K562 (cell line): Measurements from ENCODE around the gene ARMC8. TPM values are rescaled to one million over a fixed set of nuclear protein-coding genes. Genes with fewer than 3 reads are reported as not detected.

ENCODE experiments used
- FOSL1 ChIP-seq: fragments of 200-800 bp; sonication (Bioruptor generic); conservative IDR thresholded peaks from 2 replicates; pipeline ENCODE4 v1.6.1; 2016; ENCODE audit warnings: missing genetic modification characterization, missing compliant biosample characterization
- HDAC1 ChIP-seq, 2 experiments: fragments of 450-650 bp; IDR thresholded peaks; 2 replicates each; pipeline ENCODE4 v1.6.1; 2016 to 2017; ENCODE audit warnings: inconsistent platforms in 1 of 2, mild to moderate bottlenecking in 1 of 2, moderate library complexity in 1 of 2
- LCOR ChIP-seq: sonication (generic); formaldehyde crosslinking; IDR thresholded peaks from 2 replicates; pipeline ENCODE4 v1.8.0; 2022; ENCODE audit warnings: mild to moderate bottlenecking, missing genetic modification reagents
- MCM7 ChIP-seq, 2 experiments: fragments of 450-650 bp; IDR thresholded peaks; 2 replicates each; pipeline ENCODE4 v1.6.1; 2016 to 2018
- MEF2D ChIP-seq: conservative IDR thresholded peaks from 2 replicates; pipeline ENCODE4 v1.6.1; 2016; ENCODE audit warnings: low read depth, missing genetic modification characterization, missing compliant biosample characterization
- MXI1 ChIP-seq: IDR thresholded peaks from 2 replicates; pipeline ENCODE4 v1.6.1; 2011; ENCODE audit warnings: low read depth, mild to moderate bottlenecking, improper control_type of control experiment, low read length
- NCOA1 ChIP-seq: fragments of 450-650 bp; IDR thresholded peaks from 2 replicates; pipeline ENCODE4 v1.6.1; 2016; ENCODE audit warnings: low read depth
- NEUROD1 ChIP-seq: fragments of 150-350 bp; IDR thresholded peaks from 2 replicates; pipeline ENCODE4 v1.6.1; 2014; ENCODE audit warnings: borderline replicate concordance, low read length, low read depth; ENCODE audit not compliant: partially characterized antibody
- NR3C1 ChIP-seq: sonication (generic); formaldehyde crosslinking; IDR thresholded peaks from 2 replicates; pipeline ENCODE4 v1.8.1; 2022; ENCODE audit warnings: missing genetic modification reagents
- ZNF121 ChIP-seq: sonication (generic); formaldehyde crosslinking; conservative IDR thresholded peaks from 2 replicates; pipeline ENCODE4 v1.8.0; 2022; ENCODE audit warnings: missing genetic modification reagents
- ZNF224 ChIP-seq: sonication (generic); formaldehyde crosslinking; IDR thresholded peaks from 2 replicates; pipeline ENCODE4 v1.8.0; 2022; ENCODE audit warnings: mild to moderate bottlenecking, missing genetic modification reagents
- ZNF41 ChIP-seq: fragments of 250-450 bp; sonication (Bioruptor Pico); conservative IDR thresholded peaks from 2 replicates; pipeline ENCODE4 v1.4.0; 2020; ENCODE audit warnings: mild to moderate bottlenecking
- ZNF57 ChIP-seq: fragments of 450-650 bp; formaldehyde crosslinking; IDR thresholded peaks from 2 replicates; pipeline ENCODE4 v1.4.0; 2020; ENCODE audit warnings: mild to moderate bottlenecking, moderate library complexity
- ZNF830 ChIP-seq: fragments of 250-450 bp; sonication (Bioruptor Pico); IDR thresholded peaks from 2 replicates; pipeline ENCODE4 v1.5.0; 2021; ENCODE audit warnings: mild to moderate bottlenecking
- polyA plus RNA-seq, 8 experiments: library from polyadenylated mRNA; depleted of rRNA in 4 of 8; stranded (reverse) in 5 of 8; unstranded in 3 of 8; fragments of >200 nt; fragmentation: Nextera tagmentation in 2 of 8; fragmentation: Illumina TruSeq in 1 of 8; extraction: Ambion mirVana in 2 of 8; extraction: Trizol in 1 of 8; gene quantifications; 2 replicates each; pipeline versions ENCODE4 v1.2.1 to v1.2.3, GENCODE V29; 2011 to 2014; ENCODE audit warnings: inconsistent platforms in 1 of 8, missing spikeins in 1 of 8
- total RNA-seq, 7 experiments: library from RNA; depleted of rRNA in 6 of 7; stranded (reverse); fragments of >200 nt in 6 of 7; fragmentation: Illumina TruSeq in 2 of 7; extraction: Trizol in 2 of 7; gene quantifications; 2 replicates each; pipeline versions ENCODE4 v1.2.1 to v1.2.3, GENCODE V29; 2011 to 2021; ENCODE audit warnings: low replicate concordance in 1 of 7
- TF ChIP-seq, protein P1 (sequence below): sonication (generic); formaldehyde crosslinking; IDR thresholded peaks from 2 replicates; pipeline ENCODE4 v1.8.0; 2022; ENCODE audit warnings: missing genetic modification reagents, mild to moderate bottlenecking, moderate library complexity, borderline replicate concordance
- TF ChIP-seq, protein P2 (sequence below): fragments of 250-450 bp; sonication (Bioruptor Pico); IDR thresholded peaks from 2 replicates; pipeline ENCODE4 v1.5.0; 2021
- TF ChIP-seq, protein P3 (sequence below): fragments of 200-800 bp; sonication (Bioruptor generic); IDR thresholded peaks from 2 replicates; pipeline ENCODE4 v1.6.1; 2017; ENCODE audit warnings: missing genetic modification characterization, missing compliant biosample characterization
- TF ChIP-seq, protein P4 (sequence below), 2 experiments: fragments of 450-650 bp in 1 of 2; sonication (generic) in 1 of 2; formaldehyde crosslinking in 1 of 2; IDR thresholded peaks in 1 of 2; conservative IDR thresholded peaks in 1 of 2; 2 replicates each; pipeline versions ENCODE4 v1.6.1 to v1.8.1; 2016 to 2023; ENCODE audit warnings: mild to moderate bottlenecking in 2 of 2, moderate library complexity in 2 of 2, inconsistent platforms in 1 of 2, missing genetic modification reagents in 1 of 2

ARMC8 gene
- total and polyA plus RNA-seq, 9 of the 15 experiments (the other 6 are each of a cell fraction or from before 2014, with no cell fraction given) = 22.4 to 76.1 (median 37.3) TPM

DNA sequence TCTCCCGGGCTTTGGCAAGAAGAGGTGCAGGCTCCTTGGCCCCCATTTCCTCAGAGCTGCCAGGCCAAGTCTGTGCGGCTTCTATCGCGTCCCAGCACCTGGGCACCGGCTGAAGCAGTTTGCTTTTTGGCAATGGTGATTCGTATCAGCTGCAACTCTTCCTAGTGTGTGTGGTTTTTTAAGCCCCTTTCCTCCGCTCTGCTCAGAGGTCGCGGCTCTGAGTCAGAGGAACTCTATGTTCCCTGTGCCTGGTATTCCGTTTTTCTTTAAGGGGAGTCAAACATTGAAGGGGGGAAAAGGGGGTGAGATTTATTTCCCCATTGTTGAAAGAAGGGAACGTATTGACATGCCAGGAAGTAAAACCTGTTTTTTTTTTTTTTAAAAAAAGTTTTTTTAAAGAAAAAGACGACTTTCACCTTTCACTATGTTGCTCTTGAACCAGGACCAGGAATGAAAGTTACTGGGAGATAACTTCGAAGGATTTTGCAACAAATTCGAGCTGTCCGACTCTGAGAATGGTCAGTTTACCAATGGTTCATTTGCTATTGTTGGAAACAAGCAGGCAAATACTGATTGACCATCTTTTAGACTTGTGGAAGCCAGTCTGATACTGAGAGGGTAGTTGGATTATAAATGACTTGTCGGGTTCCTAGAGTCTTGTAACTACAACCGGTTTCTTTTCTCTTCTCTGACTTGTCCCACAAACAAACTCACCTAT is 1.1 kb downstream of the ARMC8 start (continued):
- TF ChIP-seq, protein P1, sequence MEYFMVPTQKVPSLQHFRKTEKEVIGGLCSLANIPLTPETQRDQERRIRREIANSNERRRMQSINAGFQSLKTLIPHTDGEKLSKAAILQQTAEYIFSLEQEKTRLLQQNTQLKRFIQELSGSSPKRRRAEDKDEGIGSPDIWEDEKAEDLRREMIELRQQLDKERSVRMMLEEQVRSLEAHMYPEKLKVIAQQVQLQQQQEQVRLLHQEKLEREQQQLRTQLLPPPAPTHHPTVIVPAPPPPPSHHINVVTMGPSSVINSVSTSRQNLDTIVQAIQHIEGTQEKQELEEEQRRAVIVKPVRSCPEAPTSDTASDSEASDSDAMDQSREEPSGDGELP (CRISPR knock-in tag) = peak; percentile 56
- TF ChIP-seq NEUROD1 (no peak), ZNF224 (no peak), LCOR (CRISPR knock-in tag) (peak; percentile 77; the same call in 1 of the 2 replicates), FOSL1 (tag) (peak; percentile 22), ZNF830 (CRISPR knock-in tag) (no peak), NCOA1 (no peak), NR3C1 (no peak), HDAC1 (IDR thresholded peaks at IDR 0.05) (no peak), ZNF41 (CRISPR knock-in tag) (no peak), MCM7 (IDR thresholded peaks at IDR 0.05) (no peak), MXI1 (no peak), MEF2D (tag) (no peak), ZNF57 (CRISPR knock-in tag) (no peak), ZNF121 (no peak)
- TF ChIP-seq, protein P2, sequence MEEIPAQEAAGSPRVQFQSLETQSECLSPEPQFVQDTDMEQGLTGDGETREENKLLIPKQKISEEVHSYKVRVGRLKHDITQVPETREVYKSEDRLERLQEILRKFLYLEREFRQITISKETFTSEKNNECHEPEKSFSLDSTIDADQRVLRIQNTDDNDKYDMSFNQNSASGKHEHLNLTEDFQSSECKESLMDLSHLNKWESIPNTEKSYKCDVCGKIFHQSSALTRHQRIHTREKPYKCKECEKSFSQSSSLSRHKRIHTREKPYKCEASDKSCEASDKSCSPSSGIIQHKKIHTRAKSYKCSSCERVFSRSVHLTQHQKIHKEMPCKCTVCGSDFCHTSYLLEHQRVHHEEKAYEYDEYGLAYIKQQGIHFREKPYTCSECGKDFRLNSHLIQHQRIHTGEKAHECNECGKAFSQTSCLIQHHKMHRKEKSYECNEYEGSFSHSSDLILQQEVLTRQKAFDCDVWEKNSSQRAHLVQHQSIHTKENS = no peak
- TF ChIP-seq, protein P3, sequence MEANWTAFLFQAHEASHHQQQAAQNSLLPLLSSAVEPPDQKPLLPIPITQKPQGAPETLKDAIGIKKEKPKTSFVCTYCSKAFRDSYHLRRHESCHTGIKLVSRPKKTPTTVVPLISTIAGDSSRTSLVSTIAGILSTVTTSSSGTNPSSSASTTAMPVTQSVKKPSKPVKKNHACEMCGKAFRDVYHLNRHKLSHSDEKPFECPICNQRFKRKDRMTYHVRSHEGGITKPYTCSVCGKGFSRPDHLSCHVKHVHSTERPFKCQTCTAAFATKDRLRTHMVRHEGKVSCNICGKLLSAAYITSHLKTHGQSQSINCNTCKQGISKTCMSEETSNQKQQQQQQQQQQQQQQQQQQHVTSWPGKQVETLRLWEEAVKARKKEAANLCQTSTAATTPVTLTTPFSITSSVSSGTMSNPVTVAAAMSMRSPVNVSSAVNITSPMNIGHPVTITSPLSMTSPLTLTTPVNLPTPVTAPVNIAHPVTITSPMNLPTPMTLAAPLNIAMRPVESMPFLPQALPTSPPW (CRISPR knock-in tag) = no peak
- TF ChIP-seq, protein P4, sequence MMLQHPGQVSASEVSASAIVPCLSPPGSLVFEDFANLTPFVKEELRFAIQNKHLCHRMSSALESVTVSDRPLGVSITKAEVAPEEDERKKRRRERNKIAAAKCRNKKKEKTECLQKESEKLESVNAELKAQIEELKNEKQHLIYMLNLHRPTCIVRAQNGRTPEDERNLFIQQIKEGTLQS (IDR thresholded peaks at IDR 0.05) = no peak
- TF ChIP-seq, protein P4 (CRISPR knock-in tag; conservative IDR thresholded peaks at IDR 0.05) = no peak
